Activated CD4-positive, alpha-beta T cell treated with anti-CD3 and anti-CD28 coated beads, Interleukin-2, amount 50 U/mL, for 48 hours (primary cell): ENCODE measurements around the gene MPPED2.

ENCODE experiments used
- DNase-seq, 2 experiments: peaks; one replicate each; pipeline ENCODE4 v3.0.0-alpha.2; 2020

The MPPED2 gene

GRCh38 chr11:30406978-30407762, 179.0 kb downstream of the MPPED2 start:
- no peak for DNase-seq

GRCh38 chr11:30405385-30405784, 180.8 kb downstream of the MPPED2 start:
- no peak for DNase-seq

GRCh38 chr11:30404136-30404535, 182.0 kb downstream of the MPPED2 start:
- no peak for DNase-seq

GRCh38 chr11:30395751-30396150, 190.4 kb downstream of the MPPED2 start:
- DNase-seq, result no peak

- no peak for DNase-seq
Observed at GRCh38 chr11:30393012-30393411, 193.1 kb downstream of the MPPED2 start.

GRCh38 chr11:30392221-30392784, 193.8 kb downstream of the MPPED2 start:
- DNase-seq, result no peak

GRCh38 chr11:30388957-30389356, 197.2 kb downstream of the MPPED2 start:
- no peak for DNase-seq

- DNase-seq, result no peak
Observed at GRCh38 chr11:30387891-30388861, 198.0 kb downstream of the MPPED2 start.

GRCh38 chr11:30381879-30382278, 204.3 kb downstream of the MPPED2 start:
- no peak for DNase-seq

- no peak for DNase-seq
Observed at GRCh38 chr11:30380846-30381245, 205.3 kb downstream of the MPPED2 start.

- no peak for DNase-seq
Observed at GRCh38 chr11:30377347-30377746, 208.8 kb downstream of the MPPED2 start.

GRCh38 chr11:30370164-30370563, 216.0 kb downstream of the MPPED2 start:
- no peak for DNase-seq

- no peak for DNase-seq
Observed at GRCh38 chr11:30368394-30368793, 217.8 kb downstream of the MPPED2 start.

GRCh38 chr11:30365793-30366517, 220.2 kb downstream of the MPPED2 start:
- no peak for DNase-seq

GRCh38 chr11:30364837-30365482, 221.2 kb downstream of the MPPED2 start:
- no peak for DNase-seq

GRCh38 chr11:30364139-30364836, 221.9 kb downstream of the MPPED2 start:
- DNase-seq, result no peak

GRCh38 chr11:30360741-30361140, 225.4 kb downstream of the MPPED2 start:
- no peak for DNase-seq
